GM18498 (cell line): ENCODE measurements around the gene EDN2.

ENCODE experiments used
- ATAC-seq: cut with Tn5 transposase; IDR thresholded peaks from one replicate; pipeline ENCODE4 v1.9.1; 2021; ENCODE audit warnings: mild to moderate bottlenecking, moderate library complexity; ENCODE audit not compliant: unreplicated experiment

The EDN2 gene

DNA sequence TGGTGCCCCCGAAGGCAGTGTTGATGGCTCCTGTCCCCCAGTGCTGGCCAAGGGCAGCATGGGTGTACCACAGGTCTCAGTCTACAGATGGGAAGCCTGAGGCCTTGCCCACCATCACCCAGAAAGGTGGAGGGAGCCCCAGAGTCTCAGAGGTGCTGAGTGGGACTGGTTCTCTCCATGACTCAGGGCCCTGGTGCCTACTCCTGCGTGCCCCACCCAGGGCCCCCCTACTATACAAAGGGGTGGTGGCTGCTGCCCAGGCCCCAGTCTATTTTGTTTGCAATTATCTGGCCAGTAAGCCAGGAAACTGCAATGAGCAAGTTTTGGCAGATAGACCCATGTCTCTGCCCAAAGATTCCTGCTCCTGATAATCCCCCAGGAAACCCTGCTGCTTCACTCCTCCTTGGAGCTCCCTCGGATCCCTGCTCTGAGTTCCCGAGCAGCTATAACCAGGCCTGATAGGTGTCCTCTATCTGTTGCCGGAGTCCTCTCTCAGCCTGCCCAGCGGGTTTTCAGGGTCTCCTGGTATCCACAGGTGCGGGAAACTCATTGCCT lies 41.7 kb downstream of the EDN2 start:
- no peak for ATAC-seq

DNA sequence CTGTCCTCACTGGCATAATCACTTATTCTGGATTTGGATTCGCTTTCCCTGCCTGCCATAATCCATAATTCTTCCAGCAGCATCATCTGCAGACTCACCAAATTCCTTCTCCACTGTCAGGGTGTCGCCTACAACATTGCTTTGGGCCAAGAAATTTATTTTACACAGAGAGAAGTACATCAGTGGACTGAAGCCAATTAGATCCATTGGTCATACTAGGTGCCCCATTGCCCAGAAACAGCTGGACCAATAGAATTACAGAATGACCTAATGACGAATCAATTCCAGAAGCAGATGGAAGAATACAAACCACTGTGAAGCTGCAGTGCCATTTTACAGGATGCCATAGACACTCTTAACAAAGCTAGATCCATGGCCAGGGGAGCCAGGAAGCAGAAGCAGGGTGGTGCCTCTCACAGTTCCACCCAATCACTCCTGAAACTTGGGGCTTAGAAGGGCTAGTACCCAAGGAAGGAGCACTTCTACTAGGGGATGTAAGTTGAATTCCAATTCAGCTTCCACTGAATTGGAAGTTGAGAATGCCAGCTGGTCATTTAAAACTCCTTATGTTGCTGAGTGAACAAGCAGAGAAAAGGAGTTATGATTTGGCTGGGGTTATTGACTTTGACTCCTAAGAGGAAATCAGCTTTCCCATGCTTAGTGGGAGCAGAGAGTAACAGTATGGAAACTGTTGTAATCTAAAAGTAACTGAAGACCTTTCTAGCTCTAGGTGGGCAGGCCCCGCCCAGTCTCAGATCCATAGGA lies 44.0 kb downstream of the EDN2 start:
- ATAC-seq = no peak

DNA sequence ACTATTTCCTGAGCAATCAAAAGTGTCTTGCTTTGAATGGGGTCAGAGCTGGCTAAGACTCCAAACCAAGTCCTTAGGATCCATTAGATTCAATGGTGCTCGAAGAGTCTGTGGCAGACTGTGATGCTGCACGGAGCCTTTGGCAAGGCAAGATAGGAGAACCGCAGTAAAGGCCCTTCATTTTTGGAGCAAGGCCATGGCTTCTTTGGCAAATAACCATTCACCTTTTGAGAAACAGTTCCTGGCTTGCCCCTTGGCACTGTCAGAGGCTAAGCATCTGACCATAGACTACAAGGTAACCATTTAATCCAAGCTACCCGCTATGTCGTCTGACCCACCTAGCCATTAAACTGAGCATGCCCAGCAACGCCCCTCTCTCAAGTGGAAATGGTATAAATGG lies 45.2 kb downstream of the EDN2 start:
- no peak for ATAC-seq

- ATAC-seq = no peak
Measured at GRCh38 chr1:41438711-41439110, 45.8 kb downstream of the EDN2 start.

DNA sequence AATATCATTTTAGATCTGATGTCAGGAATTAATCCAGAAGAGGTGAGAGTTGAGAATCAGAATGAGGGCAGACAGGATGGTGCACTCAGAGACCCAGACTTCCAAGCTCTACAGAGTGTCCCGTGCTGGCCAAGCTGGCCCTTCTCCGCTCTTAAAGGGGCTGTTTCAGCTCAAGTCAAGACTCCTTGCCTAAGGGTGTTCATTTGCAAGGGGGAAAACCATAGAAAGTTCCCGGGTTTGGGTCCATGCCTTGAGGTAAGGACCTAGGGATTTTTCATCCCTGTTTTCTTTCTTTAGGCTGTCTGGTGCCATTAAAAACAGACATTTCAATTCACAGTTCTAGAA lies 47.5 kb downstream of the EDN2 start:
- ATAC-seq = no peak

GRCh38 chr1:41436281-41437010 lies 48.0 kb downstream of the EDN2 start:
- ATAC-seq = no peak

- no peak for ATAC-seq
Measured at GRCh38 chr1:41435570-41436178, 48.8 kb downstream of the EDN2 start.

DNA sequence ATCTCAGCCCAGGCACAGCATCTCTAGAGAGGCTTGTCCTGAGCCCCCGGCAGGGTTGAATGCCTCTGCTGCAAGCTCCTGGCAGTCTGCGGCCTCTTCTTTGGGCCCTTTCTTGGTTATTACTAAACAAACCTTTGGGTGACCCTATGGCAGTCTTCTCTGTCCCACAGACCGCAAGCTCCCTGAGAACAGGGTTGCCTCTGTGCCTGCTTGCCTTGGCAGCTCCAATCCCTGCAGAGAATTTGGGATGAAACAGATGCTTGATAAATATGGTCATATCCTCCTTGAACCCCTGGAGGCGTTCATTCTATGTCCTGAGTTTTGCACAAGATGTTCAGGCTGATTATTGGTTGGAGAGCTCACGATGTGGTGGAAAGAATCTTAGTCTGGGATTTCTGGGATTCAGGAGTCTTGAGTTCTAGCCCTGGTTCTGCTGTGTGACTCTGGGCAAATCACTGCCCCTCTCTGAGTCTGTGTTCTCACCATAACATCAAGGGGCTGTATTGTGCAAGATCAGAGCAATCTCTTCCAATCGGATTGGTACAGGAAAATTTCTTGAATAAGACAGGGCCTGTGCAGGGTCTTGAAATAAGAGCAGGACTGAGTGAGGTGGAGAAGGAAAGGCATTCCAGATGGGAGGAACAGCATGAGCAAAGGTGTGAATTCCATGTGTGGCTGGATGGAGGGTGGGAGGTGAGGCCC lies 49.6 kb downstream of the EDN2 start:
- no peak for ATAC-seq

DNA sequence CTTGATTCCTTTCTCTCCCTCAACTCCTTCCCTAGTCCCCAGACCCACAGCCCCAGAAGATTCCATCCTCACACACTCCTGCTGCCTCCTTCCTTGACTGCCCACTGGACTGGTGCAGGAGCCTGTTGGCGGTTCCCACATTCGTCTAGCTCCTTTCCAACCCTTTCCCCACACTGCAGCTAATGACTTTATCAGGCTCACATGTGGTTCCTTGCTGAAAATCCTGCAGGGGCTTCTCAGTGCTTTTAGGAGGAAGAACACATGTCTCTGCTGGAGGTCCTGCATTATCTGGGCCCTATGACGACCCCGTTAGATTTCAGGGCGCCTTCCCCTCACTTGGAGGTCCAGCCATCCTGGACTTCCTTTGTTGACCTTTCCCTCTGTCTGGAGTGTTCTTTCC lies 50.2 kb downstream of the EDN2 start:
- no peak for ATAC-seq

DNA sequence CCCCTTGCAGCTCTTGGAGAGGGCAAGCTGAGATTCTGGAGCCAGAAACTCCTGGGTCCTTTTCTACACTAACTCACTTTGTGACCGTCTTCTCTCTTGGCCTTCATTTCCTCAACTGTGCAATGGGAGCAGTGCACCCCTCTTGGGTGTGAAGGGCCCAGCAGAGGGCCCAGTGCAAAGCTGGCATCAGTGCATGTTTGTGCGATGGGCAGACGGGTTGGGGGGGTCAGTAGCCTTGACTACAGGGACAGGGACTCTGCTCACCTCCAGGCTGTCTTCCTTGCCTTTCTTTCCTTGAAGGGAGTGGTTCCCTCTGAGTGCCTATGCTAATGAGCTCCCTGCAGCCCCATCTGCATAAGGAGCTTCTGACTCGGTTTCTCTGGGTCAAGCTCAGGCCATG lies 51.0 kb downstream of the EDN2 start:
- no peak for ATAC-seq

GRCh38 chr1:41432481-41433280 lies 51.8 kb downstream of the EDN2 start:
- ATAC-seq = no peak

DNA sequence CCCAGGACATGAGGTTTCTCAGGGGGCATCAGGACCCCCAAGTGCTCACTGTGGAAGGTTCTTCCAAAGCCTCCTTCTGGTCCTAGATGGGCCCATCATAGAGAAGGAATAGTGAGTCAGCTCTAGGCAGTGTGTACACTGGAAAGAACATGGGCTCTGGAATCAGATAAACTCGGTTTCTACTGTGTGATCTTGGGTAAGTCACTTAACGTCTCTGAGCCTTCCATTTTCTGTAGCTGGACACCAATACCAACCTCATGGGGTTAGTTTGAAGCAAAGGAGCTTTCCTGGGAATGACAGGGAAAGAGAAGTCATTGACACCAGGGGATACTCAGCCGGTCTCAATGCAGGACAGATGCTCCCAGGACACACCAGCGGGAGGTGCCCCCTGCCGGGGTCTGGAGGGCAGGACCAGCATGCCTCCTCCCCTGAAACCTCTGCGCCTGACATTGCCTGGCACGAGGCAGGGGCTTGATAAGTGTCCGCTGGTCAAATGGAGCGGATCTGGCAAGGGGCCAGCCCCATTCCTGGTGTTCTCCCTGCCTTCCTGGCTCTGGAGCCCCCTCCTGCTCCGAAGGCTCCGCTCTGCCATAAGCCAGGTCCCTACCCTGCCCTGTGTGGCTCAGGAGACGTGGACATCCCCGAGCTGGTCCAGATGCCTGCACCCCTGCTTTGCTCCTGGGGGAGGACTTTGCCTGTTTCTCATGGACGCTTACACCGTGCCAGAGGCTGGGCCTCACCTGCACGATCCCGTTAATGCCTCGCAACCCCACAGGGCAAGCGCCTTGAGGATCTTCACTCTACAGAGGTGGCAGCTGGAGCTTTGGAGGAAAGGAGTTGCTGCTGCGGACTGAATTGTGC lies 52.8 kb downstream of the EDN2 start:
- ATAC-seq = no peak

DNA sequence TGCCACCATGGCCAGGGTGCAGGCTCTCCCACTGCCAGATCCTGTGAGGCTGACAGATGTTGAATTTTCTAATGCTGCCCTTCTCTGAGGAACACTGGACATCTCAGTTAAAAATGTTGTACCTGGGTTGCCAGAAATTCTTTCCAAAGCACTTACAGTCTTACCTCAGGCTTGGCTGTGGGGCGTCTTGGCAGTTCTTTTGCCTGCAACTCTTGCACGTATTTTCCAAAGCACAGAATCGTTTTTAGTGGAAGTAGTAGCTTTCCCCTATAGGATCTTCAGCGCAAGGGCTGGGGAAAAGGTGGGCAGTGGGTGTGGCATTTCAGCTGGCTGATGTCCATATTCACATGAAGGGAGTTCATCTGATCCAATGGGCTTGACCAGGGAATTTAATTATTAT lies 53.9 kb downstream of the EDN2 start:
- no peak for ATAC-seq

- no peak for ATAC-seq
Measured at GRCh38 chr1:41430069-41430468, 54.4 kb downstream of the EDN2 start.

DNA sequence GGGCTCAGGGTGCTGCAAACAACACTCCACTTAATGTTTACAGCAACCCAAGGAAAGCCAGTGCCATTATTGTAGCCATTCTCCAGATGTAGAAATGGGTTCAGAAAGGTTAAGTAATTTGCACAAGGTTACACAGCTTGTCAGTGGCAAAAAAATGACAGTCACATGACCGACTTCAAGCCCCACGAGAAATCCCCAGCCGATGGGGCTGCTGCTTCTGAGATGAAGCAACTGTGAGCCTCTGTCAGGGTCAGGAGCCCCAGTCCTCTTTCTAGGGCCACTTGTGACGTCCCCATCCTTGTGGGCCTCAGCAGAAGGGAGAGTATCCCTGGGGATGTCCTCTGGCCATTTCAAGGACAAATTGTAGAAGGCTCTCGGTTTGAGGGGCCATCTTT lies 54.8 kb downstream of the EDN2 start:
- ATAC-seq = no peak
